Measurements from ENCODE around the gene TTYH3. TPM values are rescaled to one million over a fixed set of nuclear protein-coding genes. Genes with fewer than 3 reads are reported as not detected.

TTYH3 gene
- total and polyA plus RNA-seq, 2 of the 8 experiments (the other 6 are each of a cell fraction or from before 2014, with no cell fraction given), result 66.2 to 169 TPM

DNA sequence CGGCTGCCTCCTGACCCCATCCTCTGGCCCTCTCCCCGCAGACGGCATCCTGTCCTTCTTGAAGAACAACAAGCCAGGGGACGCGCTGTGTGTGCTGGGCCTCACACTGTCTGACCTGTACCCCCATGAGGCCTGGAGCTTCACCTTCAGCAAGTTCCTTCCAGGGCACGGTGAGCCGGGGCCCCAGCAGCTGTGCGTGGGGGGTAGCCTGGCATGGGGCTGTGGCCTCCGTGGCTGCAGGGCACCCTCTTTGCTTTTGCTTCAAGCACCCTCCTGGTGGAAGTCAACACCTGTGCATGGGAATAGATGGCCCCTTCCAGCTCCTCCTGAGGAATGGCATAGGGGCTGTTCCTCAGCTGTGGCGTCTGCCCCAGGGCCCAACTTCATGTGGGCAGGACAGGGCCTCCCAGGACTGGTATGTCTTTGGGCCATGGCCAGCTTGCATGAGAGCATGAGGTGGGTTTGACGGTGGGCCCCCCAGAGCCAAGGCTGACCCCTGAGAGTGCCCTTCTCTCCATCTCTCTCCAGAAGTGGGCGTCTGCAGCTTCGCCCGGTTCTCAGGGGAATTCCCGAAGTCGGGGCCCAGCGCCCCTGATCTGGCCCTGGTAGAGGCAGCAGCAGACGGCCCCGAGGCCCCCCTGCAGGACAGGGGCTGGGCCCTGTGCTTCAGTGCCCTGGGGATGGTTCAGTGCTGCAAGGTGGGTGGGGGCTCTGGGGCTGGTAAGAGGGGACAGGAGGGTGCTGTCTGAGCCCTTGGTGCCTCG is 76.9 kb downstream of the TTYH3 start (continued):
- no peak for TF ChIP-seq ZNF274 (IDR thresholded peaks at IDR 0.05; ENCODE audit: borderline replicate concordance, extremely low read depth, low read length)

Data from H1 (cell line).